WERI-Rb-1 (cell line): ENCODE data around the gene SMIM41.

ENCODE experiments used
- DNase-seq: peaks from one replicate; pipeline ENCODE4 v3.0.0-alpha.2; 2020
- H3K27ac ChIP-seq: fragments of 250-450 bp; sonication (Bioruptor Pico); 2 replicates; pipeline ENCODE4 v1.5.1; 2020; ENCODE audit warnings: mild to moderate bottlenecking, moderate library complexity
- H3K27me3 ChIP-seq: fragments of 250-450 bp; sonication (Bioruptor Pico); 2 replicates; pipeline ENCODE4 v1.5.1; 2021; ENCODE audit warnings: mild to moderate bottlenecking, low read depth, moderate library complexity; ENCODE audit not compliant: insufficient read depth, severe bottlenecking
- H3K36me3 ChIP-seq: fragments of 250-450 bp; sonication (Bioruptor Pico); 2 replicates; pipeline ENCODE4 v1.5.1; 2020; ENCODE audit warnings: mild to moderate bottlenecking, moderate library complexity
- H3K4me3 ChIP-seq: 2 replicates; pipeline ENCODE4 v1.5.1; 2011; ENCODE audit warnings: low read depth, mild to moderate bottlenecking, control low read depth, low read length
- H3K9me3 ChIP-seq: fragments of 250-450 bp; sonication (Bioruptor Pico); 2 replicates; pipeline ENCODE4 v1.5.1; 2021; ENCODE audit warnings: mild to moderate bottlenecking, moderate library complexity; ENCODE audit not compliant: severe bottlenecking
- CTCF ChIP-seq: IDR thresholded peaks from 2 replicates; pipeline ENCODE4 v1.5.1; 2011; ENCODE audit warnings: low read depth, mild to moderate bottlenecking, control low read depth, inconsistent platforms, low read length

SMIM41 gene

GRCh38 chr12:52066346-52067080, 13.0 kb upstream of the SMIM41 start:
- Histone ChIP-seq H3K9me3 (peaks cover 3% of the 10 kb centered on the region), H3K36me3 (peaks cover under 1% of the 10 kb centered on the region; the same call in 1 of the 2 replicates)

GRCh38 chr12:52067081-52067374, 12.5 kb upstream of the SMIM41 start:
- DNase-seq = no peak
- H3K9me3 ChIP-seq = peaks cover 3% of the 10 kb centered on the region
- H3K27ac ChIP-seq = no peak overlapping the region
- TF ChIP-seq CTCF = no peak
- no peak overlapping the region for H3K4me3 ChIP-seq
- no peaks in the 10 kb centered on the region for H3K27me3 ChIP-seq
- H3K36me3 ChIP-seq = peaks cover 5% of the 10 kb centered on the region

More at GRCh38 chr12:52066346-52067080, 13.0 kb upstream of the SMIM41 start:
- no peaks in the 10 kb centered on the region for H3K27me3 ChIP-seq
- no peak overlapping the region for H3K27ac ChIP-seq
- H3K4me3 ChIP-seq = no peak overlapping the region
- TF ChIP-seq CTCF = no peak
- no peak for DNase-seq

- H3K27me3 ChIP-seq = no peaks in the 10 kb centered on the region
- peaks cover 3% of the 10 kb centered on the region for H3K9me3 ChIP-seq
- peak; percentile 91 for TF ChIP-seq CTCF
- peaks cover 27% of the 10 kb centered on the region for H3K36me3 ChIP-seq
- peak within 1 kb of the TSS; percentile 94 for H3K4me3 ChIP-seq
- DNase-seq = peak; percentile 91
- peak within 1 kb of the TSS; percentile 100 for H3K27ac ChIP-seq
These were observed 9.9 kb upstream of the SMIM41 start, which contains the start of gene ATG101 for GRCh38 chr12:52069327-52070184. Gene ATG101 (plus strand): TSS chr12:52069978. CDS start chr12:52073651, 3,673 bp downstream.

GRCh38 chr12:52070185-52070925, 9.1 kb upstream of the SMIM41 start:
- Histone ChIP-seq H3K27me3 (no peaks in the 10 kb centered on the region), H3K4me3 (peak overlapping the region; percentile 94), H3K27ac (peak overlapping the region; percentile 100), H3K9me3 (peaks cover 3% of the 10 kb centered on the region), H3K36me3 (peaks cover 33% of the 10 kb centered on the region)
- no peak for TF ChIP-seq CTCF
- DNase-seq = no peak

GRCh38 chr12:52073531-52074381, 5.7 kb upstream of the SMIM41 start:
- H3K36me3 ChIP-seq = peaks cover 58% of the 10 kb centered on the region
- no peak for TF ChIP-seq CTCF
- no peak for DNase-seq
- no peaks in the 10 kb centered on the region for H3K9me3 ChIP-seq
- H3K4me3 ChIP-seq = no peak overlapping the region
- H3K27ac ChIP-seq = no peak overlapping the region
- H3K27me3 ChIP-seq = no peaks in the 10 kb centered on the region
